GM19328 (cell line): Measurements from ENCODE around the gene PIRT.

Source experiments
- ATAC-seq: cut with Tn5 transposase; IDR thresholded peaks from one replicate; pipeline ENCODE4 v1.9.1; 2021; ENCODE audit warnings: mild to moderate bottlenecking, moderate library complexity; ENCODE audit not compliant: unreplicated experiment

Gene PIRT

DNA sequence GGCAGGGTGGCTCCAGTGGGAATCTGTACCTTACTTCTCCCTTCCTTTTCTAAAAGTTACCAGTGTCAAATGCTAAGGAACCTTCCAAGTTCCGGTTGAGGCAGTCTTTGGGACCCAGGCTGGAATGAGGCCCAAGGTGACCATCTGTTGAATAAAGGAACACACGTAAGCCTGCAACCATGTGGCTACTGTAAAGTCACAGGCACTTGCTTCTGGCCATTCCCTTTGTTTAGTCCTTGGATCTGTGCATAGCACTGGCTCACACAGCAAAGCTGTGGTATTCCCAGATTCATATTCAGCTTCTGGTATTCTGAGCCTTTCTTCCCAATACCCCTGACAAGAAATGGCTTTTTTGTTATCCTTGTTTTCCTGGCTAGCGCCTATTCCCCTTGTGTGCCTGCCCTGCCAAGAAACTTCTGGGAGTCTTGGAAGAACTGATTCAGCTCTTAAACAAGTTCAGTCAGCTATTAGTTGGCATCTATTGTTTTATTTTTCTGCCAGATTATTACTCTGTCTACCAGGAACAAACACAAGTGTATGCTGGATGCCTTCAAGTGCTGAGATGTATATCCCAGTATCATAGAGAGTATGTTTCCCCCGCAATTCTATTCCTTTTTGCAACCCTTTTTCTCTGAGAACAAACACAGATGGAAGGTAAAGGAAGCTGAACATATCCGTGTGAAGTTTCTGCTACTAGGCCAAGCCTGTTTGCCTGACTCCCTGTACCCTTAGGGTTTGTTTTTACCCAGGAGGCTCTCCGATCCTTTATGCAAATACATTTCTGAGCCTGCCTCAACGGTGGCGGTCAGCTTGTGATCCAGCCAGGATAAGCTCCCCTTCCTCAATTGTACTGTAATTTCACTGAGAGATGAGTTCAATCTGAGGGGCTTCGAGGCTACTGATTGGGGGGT, 47.1 kb downstream of the PIRT start:
- no peak for ATAC-seq

DNA sequence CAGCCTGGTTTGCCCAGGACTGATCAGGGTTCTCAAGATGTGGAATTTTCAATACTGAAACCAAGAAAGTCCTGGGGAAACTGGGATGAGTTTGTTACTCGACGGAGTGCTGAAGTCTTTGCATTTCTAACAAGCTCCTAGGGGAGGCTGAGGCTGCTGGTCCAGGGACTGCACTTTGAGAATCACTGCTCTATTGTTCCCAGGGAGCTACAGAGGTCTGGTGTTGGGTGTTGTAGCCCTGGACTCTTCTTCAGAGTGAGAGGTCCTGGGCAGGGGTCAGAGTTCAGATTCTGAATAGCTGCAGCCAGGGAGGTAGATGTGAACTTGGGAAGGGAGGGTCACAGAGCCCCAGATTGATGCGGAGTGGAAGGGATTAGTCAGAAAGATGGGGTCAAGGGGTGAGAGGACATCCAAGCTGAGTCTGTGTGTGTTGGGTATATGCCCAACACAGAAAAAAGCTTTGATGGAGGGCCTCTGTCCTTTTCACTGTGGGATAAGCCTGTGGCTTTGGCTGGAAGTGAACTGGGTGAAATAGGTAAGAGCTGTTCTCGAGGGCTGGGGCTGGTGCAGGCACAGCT, 48.1 kb downstream of the PIRT start:
- no peak for ATAC-seq

DNA sequence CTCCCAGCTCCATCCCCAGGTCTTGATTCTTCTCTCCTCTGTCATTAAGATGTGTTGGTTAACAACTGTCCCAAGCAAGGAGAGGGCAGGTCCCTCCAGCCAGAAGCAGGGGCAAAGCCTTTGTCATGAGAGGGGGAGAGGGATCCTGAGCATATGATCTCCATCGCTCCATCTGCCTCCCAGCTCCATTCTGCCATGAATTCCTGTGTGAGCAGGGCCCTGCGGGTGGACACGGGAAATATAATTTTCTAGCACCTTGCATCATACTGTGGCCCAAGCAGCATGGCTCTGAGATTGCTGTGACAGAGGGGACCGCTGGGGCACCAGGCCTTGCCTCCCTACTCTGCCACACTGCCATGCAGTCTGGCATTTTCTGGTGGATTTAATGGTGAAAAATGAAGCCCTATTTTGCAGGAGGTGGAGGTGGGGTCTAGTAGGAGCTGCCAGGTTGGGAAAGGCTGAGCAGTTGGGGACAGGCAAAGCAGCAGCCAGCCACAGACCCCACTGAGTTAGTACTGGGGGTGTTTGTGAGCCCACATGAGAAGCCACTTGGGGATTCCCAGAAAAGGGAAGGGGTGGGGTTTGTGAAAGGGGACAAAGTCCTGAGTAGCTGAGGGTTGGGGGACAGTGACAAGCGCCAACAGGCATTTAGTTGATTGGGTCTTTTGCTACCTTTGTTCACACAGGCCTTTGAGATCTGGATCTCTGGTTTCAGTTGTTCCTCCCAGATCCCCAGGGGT, 50.4 kb downstream of the PIRT start:
- ATAC-seq = no peak

DNA sequence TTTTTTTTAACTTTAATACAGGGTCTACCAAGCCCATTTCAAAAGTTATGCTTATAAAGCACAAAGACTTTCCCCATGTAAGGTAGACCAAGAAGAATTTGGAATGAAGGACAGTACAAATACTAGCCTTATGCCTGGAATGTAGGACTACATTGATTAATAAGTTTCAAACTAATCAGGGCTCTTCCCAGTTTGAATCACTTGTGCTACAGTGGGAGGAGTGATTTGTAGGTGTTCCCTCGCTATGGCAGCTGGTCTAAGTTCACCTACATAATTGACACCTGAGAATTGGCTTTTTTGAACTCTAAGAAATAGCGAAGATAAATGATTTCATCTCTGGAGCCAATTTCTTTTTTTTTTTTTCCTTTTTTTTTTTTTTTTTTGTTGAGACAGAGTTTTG, 52.6 kb downstream of the PIRT start:
- no peak for ATAC-seq

DNA sequence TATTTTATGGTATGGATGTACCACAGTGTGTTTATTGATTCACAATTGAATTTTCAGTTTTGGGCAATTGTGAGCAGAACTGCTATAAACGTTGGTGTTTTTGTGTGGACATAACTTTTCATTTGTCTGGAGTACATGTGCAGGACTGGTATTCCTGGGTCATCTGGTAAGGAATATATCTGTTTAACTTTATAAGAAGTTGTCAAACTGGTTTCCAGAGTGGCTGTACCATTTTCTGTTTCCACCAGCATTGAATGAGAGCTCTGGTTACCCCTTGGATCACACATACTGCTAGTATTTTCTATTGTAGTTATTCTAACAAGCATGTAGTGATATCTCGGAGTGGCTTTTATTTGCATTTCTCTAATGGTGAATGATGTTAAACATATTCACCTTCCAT, 58.3 kb downstream of the PIRT start:
- no peak for ATAC-seq

DNA sequence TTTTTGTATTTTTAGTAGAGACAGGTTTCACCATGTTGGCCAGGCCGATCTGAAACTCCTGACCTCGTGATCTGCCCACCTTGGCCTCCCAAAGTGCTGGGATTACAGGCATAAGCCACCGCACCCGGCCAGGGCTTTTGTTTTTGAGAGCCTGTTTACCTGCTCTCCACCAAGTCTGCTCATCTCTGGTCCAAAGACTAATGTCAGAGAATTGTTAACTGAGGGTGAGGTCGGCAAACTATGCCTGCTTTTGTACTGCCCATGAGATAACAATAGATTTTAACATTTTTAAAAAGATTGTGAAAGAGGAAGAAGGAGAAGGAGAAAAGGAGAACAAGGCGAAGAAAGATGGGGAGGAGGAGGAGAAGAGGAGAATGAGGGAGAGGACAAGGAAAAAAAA, 60.0 kb downstream of the PIRT start:
- no peak for ATAC-seq

DNA sequence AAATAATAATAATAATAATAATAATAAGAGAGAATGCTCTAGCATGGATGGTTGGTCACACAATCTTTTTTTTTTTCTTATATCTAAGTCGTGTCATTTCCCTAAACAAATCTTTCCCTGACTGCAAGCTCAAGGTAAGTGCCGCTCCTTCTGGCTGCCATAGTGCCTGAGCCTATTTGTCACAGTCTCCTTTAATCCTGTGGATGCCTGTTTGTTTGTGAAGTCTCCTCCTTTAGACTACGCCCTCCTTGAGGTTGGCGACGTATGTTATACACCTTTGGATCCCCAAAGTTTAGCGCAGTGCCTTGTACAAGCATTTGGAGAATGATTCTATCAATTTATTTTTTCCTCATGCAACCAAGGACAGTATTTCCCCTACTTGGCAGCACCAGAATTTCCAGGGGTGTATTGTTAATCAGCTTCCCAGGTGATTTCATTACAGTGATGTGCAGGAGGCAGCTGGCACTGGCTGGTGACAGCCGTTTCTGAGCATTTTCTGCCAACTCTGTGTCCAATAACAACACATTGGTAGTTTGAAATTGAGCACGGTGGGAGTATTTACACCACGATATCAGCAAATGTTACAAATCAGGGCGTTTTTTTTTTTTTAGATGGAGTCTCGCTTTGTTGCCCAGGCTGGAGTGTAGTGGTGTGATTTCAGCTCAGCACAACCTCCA, 60.6 kb downstream of the PIRT start:
- no peak for ATAC-seq

DNA sequence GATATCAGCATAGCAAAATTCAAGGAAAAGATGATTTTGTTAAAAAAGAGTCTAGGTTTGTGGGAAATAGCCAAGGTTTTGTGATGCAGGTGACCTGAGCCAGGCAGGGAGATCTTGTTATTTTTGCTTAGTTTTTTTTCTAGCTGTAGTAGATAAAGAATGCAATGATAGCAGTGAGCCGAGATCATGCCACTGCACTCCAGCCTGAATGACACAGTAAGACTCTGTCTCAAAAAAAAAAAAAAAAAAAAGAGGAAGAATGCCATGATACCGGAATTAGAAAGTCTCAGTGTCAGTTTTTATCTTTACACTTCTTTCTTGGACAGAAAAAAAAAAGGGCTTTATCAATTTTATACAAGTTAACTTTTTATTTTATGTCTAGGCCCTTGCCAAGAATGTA, 61.5 kb downstream of the PIRT start:
- ATAC-seq = no peak

DNA sequence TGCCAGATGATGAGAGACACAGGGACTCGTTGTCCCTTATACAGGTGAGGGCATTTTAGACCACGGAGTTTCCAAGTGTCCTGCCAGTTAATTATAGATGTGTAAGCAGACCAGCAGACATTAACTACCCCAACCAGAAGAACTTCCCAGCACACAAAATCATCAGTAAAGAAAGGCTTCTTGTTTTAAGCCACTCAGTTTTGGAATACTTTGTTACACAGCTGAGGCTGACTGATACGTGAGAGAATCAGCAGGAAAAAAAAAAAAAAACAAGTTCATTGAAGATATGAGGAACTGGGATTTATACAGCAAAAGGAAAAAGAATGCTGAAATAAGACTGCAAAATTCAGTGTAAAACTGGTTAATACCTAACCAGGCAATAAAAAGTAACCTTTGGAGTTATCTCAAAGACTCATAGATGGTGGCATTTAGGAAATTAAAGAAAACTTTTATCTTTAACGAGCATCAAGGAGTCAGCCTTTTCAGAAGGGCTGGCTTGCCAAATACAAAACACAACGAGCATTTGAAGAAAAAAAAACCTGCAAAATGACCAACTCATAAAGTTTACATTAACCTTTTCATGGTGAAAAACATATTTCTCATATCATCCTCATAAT, 62.0 kb downstream of the PIRT start:
- ATAC-seq = no peak

DNA sequence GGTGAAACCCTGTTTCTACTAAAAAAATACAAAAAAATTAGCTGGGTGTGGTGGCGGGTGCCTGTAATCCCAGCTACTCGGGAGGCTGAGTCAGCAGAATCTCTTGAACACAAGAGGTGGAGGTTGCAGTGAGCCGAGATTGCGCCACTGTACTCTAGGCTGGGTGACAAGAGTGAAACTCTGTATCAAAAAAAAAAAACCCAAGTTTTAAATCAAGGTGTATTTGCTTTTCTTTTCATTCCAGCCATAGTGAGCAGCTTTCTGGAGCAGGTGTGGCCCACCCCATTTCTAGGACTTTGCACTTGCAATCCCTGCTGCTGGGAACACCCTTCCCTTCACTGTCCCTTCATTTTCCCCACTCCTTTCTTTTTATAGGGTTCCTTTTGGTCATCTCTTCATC, 62.8 kb downstream of the PIRT start:
- ATAC-seq = no peak

DNA sequence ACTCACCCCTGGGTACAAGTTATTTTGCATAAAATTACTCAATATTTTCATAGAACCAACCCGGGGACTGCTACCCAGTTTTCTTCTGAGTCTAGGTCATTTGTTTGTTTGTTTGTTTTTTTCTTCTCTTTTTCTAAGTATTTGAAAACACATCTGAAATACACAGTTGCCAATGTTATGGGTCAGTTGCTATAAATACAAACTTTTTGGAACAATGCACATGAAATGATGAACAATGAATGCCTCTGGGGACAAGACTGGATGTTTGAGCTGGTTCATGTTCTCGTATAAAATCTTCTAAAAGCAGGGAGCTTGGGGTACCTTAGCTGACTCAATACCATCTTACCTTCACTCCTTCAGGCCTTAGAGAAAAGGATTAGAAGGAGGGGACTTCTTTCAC, 64.5 kb downstream of the PIRT start:
- no peak for ATAC-seq
